Prostate gland (tissue), 2 donors: Measurements from ENCODE around the gene SEMA3A. TPM values are rescaled to one million over a fixed set of nuclear protein-coding genes. Genes with fewer than 3 reads are reported as not detected.
A peak's percentile ranks its signal among the peaks of the same experiment; 100 is the strongest.

Experiments
- DNase-seq: peaks from one replicate; pipeline ENCODE4 v3.0.0-alpha.2; 2019; ENCODE audit warnings: low spot score
- H3K27ac ChIP-seq, 2 donors: fragments of 200-600 bp; sonication (generic); 2 replicates each; pipeline ENCODE4 v1.5.1; 2017 to 2019
- H3K27me3 ChIP-seq: fragments of 200-600 bp; sonication (generic); replicated peaks from 2 replicates; pipeline ENCODE4 v1.5.1; 2019; ENCODE audit not compliant: insufficient read depth
- H3K36me3 ChIP-seq, 2 donors: fragments of 200-600 bp; sonication (generic); 1 replicate in 1 of 2; 2 replicates in 1 of 2; pipeline versions ENCODE4 v1.5.1 to v1.8.1; 2017 to 2019
- H3K4me1 ChIP-seq: fragments of 200-600 bp; sonication (generic); replicated peaks from 2 replicates; pipeline ENCODE4 v1.5.1; 2019
- H3K4me3 ChIP-seq, 2 donors: fragments of 200-600 bp; sonication (generic); 2 replicates each; pipeline ENCODE4 v1.5.1; 2017 to 2019
- H3K9me3 ChIP-seq: fragments of 200-600 bp; sonication (generic); 2 replicates; pipeline ENCODE4 v1.5.1; 2017
- CTCF ChIP-seq, 4 experiments: fragments of 200-600 bp in 2 of 4; fragments of 450-650 bp in 2 of 4; sonication (generic) in 2 of 4; IDR thresholded peaks; 1 replicate in 3 of 4; 2 replicates in 1 of 4; pipeline ENCODE4 v1.5.1; 2016 to 2019; ENCODE audit warnings: antibody characterized with exemption in 4 of 4, mild to moderate bottlenecking in 2 of 4, moderate library complexity in 2 of 4
- POLR2A ChIP-seq: fragments of 450-650 bp; IDR thresholded peaks from one replicate; pipeline ENCODE4 v1.6.1; 2016; ENCODE audit warnings: antibody characterized with exemption, mild to moderate bottlenecking
- POLR2AphosphoS5 ChIP-seq: sonication (generic); formaldehyde crosslinking; IDR thresholded peaks from one replicate; pipeline ENCODE4 v1.6.1; 2017; ENCODE audit warnings: antibody characterized with exemption
- WGBS: methylation state at CpG from one replicate; pipeline ENCODE4 v1.1.5; 2018; 5-methylcytosine and 5-hydroxymethylcytosine counted together
- intact Hi-C: fragments of 100-400 bp; cut with DNase I; formaldehyde crosslinking; loops from one replicate; pipeline ENCODE4 v1.14.2; 2022
- total RNA-seq, 2 donors: library from RNA; depleted of rRNA; stranded (reverse); fragments of >200 nt; gene quantifications; one replicate each; pipeline ENCODE4 v1.1.0, GENCODE V29; 2016

SEMA3A gene
- total RNA-seq, 2 donors from 2014 or later, result 1.6 to 1.9 TPM

DNA sequence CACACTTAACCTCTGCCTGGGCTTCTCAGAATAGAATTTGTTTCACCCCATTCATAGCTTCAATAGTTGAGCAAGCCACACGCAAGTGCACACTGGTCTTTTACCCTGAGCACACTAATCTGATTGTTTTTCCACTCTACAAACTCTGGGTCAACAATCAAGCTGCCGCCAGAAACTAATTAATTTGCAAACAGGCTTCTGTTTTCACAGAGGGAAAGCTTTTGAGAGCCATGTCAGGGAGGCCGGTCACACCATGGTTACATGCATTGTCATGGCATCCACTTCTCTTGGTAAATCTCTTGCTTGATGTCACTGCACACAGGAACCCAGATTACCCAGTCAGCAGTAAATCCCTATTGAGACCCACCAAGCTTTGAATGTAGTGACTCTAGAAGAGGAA, 154.2 kb downstream of the SEMA3A start:
- DNase-seq, result no peak
- no peak for TF ChIP-seq POLR2A
- no peak for TF ChIP-seq POLR2AphosphoS5
- no peak for TF ChIP-seq CTCF (IDR thresholded peaks at IDR 0.05)
- Histone ChIP-seq H3K36me3 (no peaks in the 10 kb centered on the region), H3K9me3 (no peaks in the 10 kb centered on the region), H3K4me3 (no peak overlapping the region), H3K27ac (no peak overlapping the region), H3K4me1 (no peaks in the 10 kb centered on the region), H3K27me3 (no peaks in the 10 kb centered on the region)
- WGBS, result 85% methylated on average over 3 of the region's 3 CpGs
- intact Hi-C loops, result no loop called here

- TF ChIP-seq CTCF (IDR thresholded peaks at IDR 0.05) (no peak), POLR2A (no peak), POLR2AphosphoS5 (no peak)
- no peak overlapping the region for H3K27ac ChIP-seq
Observed at GRCh38 chr7:84039432-84039831, 155.2 kb downstream of the SEMA3A start.

DNA sequence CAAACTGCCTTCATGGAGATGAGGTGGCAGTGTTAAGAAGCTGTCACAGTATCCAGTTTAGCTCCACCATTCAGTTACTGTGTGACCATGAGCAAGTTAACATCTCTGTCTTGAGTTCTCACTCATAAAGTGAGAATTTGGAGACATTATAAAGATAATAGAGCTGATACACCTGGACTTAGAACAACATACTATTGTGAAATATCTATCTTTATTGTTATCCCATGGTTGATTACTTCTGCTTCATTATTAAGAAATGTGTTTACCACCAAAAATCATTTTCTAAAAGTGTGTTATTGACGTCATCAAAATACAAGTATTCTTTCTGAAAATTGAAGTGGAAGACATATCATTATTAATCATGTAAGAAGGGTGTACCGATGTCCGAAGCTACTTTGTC, 166.9 kb downstream of the SEMA3A start:
- Histone ChIP-seq H3K4me3 (no peak overlapping the region), H3K4me1 (no peaks in the 10 kb centered on the region), H3K27me3 (no peaks in the 10 kb centered on the region), H3K36me3 (no peaks in the 10 kb centered on the region), H3K9me3 (no peaks in the 10 kb centered on the region), H3K27ac (no peak overlapping the region)
- intact Hi-C loops, result no loop called here
- WGBS, result 91% methylated on average over 3 of the region's 3 CpGs
- TF ChIP-seq POLR2AphosphoS5, result no peak
- no peak for TF ChIP-seq CTCF (IDR thresholded peaks at IDR 0.05)
- no peak for TF ChIP-seq POLR2A
- DNase-seq, result no peak

More at GRCh38 chr7:84039432-84039831, 155.2 kb downstream of the SEMA3A start:
- no peaks in the 10 kb centered on the region for H3K36me3 ChIP-seq
- H3K4me1 ChIP-seq, result no peaks in the 10 kb centered on the region
- H3K4me3 ChIP-seq, result no peak overlapping the region
- intact Hi-C loops, result no loop called here
- H3K9me3 ChIP-seq, result no peaks in the 10 kb centered on the region
- no peaks in the 10 kb centered on the region for H3K27me3 ChIP-seq
- no peak for DNase-seq

DNA sequence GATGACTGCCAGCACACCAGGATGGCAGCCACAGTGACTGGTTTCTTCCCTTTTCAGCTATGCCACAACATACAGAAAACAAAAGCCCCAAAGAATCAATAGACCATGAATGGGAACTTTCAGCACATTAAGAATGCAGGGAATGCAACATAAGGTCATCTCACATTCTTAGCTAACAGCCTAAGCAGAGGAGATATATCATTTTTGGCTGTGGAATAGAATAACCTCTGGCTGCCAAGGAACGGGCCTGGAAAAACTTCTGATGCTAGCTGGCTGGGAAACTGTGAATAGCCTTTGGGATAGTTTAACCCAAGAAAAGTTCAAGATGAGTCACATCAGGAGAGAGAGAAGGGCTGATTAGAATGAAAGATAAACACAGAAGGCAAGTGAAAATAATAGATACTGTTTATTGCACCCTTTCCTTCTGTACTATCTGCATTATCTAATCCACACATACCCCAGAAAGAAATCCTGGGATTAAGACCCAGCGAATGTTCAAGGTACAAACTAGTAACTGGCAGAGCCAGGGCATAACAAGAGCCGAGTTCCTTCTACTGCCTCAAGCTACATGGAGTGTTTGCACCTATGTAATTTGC, 169.2 kb downstream of the SEMA3A start:
- Histone ChIP-seq H3K27me3 (no peaks in the 10 kb centered on the region), H3K36me3 (no peaks in the 10 kb centered on the region), H3K4me3 (no peak overlapping the region), H3K27ac (no peak overlapping the region), H3K9me3 (no peaks in the 10 kb centered on the region), H3K4me1 (no peaks in the 10 kb centered on the region)
- no peak for DNase-seq
- intact Hi-C loops, result no loop called here
- 30% methylated on average over 3 of the region's 3 CpGs for WGBS
- TF ChIP-seq POLR2A (no peak), POLR2AphosphoS5 (no peak), CTCF (IDR thresholded peaks at IDR 0.05) (no peak)

GRCh38 chr7:84022684-84023308, 171.8 kb downstream of the SEMA3A start:
- Histone ChIP-seq H3K27ac (no peak overlapping the region), H3K36me3 (no peaks in the 10 kb centered on the region), H3K27me3 (no peaks in the 10 kb centered on the region), H3K4me1 (no peaks in the 10 kb centered on the region), H3K4me3 (no peak overlapping the region), H3K9me3 (no peaks in the 10 kb centered on the region)
- TF ChIP-seq CTCF (IDR thresholded peaks at IDR 0.05) (no peak), POLR2A (no peak), POLR2AphosphoS5 (peak; percentile 17)
- intact Hi-C loops, result no loop called here
- DNase-seq, result no peak
- WGBS, result 35% methylated on average over 5 of the region's 5 CpGs
